HUES64 (cell line): ENCODE data around the gene TBX15.

Source experiments
- H3K27ac ChIP-seq: 2 replicates; pipeline ENCODE4 v1.7.0; 2013; ENCODE audit warnings: low read depth, low read length, inconsistent platforms
- H3K27me3 ChIP-seq: 2 replicates; pipeline ENCODE4 v1.6.1; 2013; ENCODE audit warnings: mild to moderate bottlenecking, low read length; ENCODE audit not compliant: insufficient read depth
- H3K36me3 ChIP-seq: 2 replicates; pipeline ENCODE4 v1.6.1; 2013; ENCODE audit warnings: mild to moderate bottlenecking, low read length; ENCODE audit not compliant: insufficient read depth
- H3K4me1 ChIP-seq: 2 replicates; pipeline ENCODE4 v1.6.1; 2013; ENCODE audit warnings: mild to moderate bottlenecking, low read length, moderate library complexity; ENCODE audit not compliant: insufficient read depth
- H3K4me3 ChIP-seq: 2 replicates; pipeline ENCODE4 v1.5.1; 2013; ENCODE audit warnings: mild to moderate bottlenecking, low read length, moderate library complexity
- H3K9ac ChIP-seq: 2 replicates; pipeline ENCODE4 v1.6.1; 2013; ENCODE audit warnings: mild to moderate bottlenecking, low read depth, low read length
- H3K9me3 ChIP-seq: 2 replicates; pipeline ENCODE4 v1.6.1; 2013; ENCODE audit warnings: low read depth, low read length; ENCODE audit not compliant: insufficient read depth
- WGBS: fragments of 150-250, 120-280 bp; methylation state at CpG from one replicate; pipeline ENCODE4 v1.1.7; 2013; ENCODE audit warnings: missing lambda C conversion rate; 5-methylcytosine and 5-hydroxymethylcytosine counted together

The TBX15 gene

GRCh38 chr1:118991448-118991847 lies 3.3 kb upstream of the TBX15 start:
- no peak overlapping the region for H3K4me3 ChIP-seq
- no peaks in the 10 kb centered on the region for H3K36me3 ChIP-seq
- 61% methylated on average over 4 of the region's 4 CpGs for WGBS
- no peaks in the 10 kb centered on the region for H3K9me3 ChIP-seq
- peaks cover 24% of the 10 kb centered on the region for H3K4me1 ChIP-seq
- H3K9ac ChIP-seq: no peak overlapping the region
- peaks cover 100% of the 10 kb centered on the region for H3K27me3 ChIP-seq
- H3K27ac ChIP-seq: no peak overlapping the region

GRCh38 chr1:118990513-118991152 lies 2.5 kb upstream of the TBX15 start:
- Histone ChIP-seq H3K4me1 (peaks cover 31% of the 10 kb centered on the region), H3K4me3 (peak overlapping the region; percentile 60; the same call in 1 of the 2 replicates), H3K9me3 (no peaks in the 10 kb centered on the region), H3K9ac (no peak overlapping the region), H3K27me3 (peaks cover 100% of the 10 kb centered on the region), H3K27ac (no peak overlapping the region), H3K36me3 (no peaks in the 10 kb centered on the region)
- WGBS: 84% methylated on average over 8 of the region's 8 CpGs

GRCh38 chr1:118989878-118990378 lies 1.8 kb upstream of the TBX15 start:
- Histone ChIP-seq H3K27me3 (peaks cover 100% of the 10 kb centered on the region), H3K9ac (no peak overlapping the region), H3K4me1 (peaks cover 38% of the 10 kb centered on the region), H3K27ac (no peak overlapping the region; the same call in 1 of the 2 replicates), H3K9me3 (no peaks in the 10 kb centered on the region), H3K4me3 (peak overlapping the region; percentile 60), H3K36me3 (no peaks in the 10 kb centered on the region)
- WGBS: 12% methylated on average over 22 of the region's 22 CpGs

- H3K27ac ChIP-seq: no peak overlapping the region; the same call in 1 of the 2 replicates
- H3K9ac ChIP-seq: no peak overlapping the region
- peaks cover 100% of the 10 kb centered on the region for H3K27me3 ChIP-seq
- peaks cover 41% of the 10 kb centered on the region for H3K4me1 ChIP-seq
- 3% methylated on average over 44 of the region's 44 CpGs for WGBS
- peak overlapping the region; percentile 60 for H3K4me3 ChIP-seq
- H3K9me3 ChIP-seq: no peaks in the 10 kb centered on the region
- H3K36me3 ChIP-seq: no peaks in the 10 kb centered on the region
Measured at GRCh38 chr1:118989006-118989815, 1.1 kb upstream of the TBX15 start.

- peaks cover 41% of the 10 kb centered on the region for H3K4me1 ChIP-seq
- H3K27ac ChIP-seq: no peak overlapping the region
- WGBS: under 1% methylated on average over 65 of the region's 65 CpGs
- H3K9me3 ChIP-seq: no peaks in the 10 kb centered on the region
- H3K4me3 ChIP-seq: peak overlapping the region; percentile 60
- H3K36me3 ChIP-seq: no peaks in the 10 kb centered on the region
- peaks cover 100% of the 10 kb centered on the region for H3K27me3 ChIP-seq
- peak overlapping the region; percentile 41; the same call in 1 of the 2 replicates for H3K9ac ChIP-seq
Measured at GRCh38 chr1:118987468-118988185, 516 bp downstream of the TBX15 start.

GRCh38 chr1:118986555-118987467 lies 1.3 kb downstream of the TBX15 start:
- Histone ChIP-seq H3K27me3 (peaks cover 100% of the 10 kb centered on the region), H3K4me1 (peaks cover 41% of the 10 kb centered on the region), H3K9me3 (no peaks in the 10 kb centered on the region), H3K9ac (peak overlapping the region; percentile 41; the same call in 1 of the 2 replicates), H3K27ac (no peak overlapping the region), H3K4me3 (peak overlapping the region; percentile 60), H3K36me3 (no peaks in the 10 kb centered on the region)
- 3% methylated on average over 42 of the region's 42 CpGs for WGBS

GRCh38 chr1:118985640-118986554 lies 2.2 kb downstream of the TBX15 start:
- Histone ChIP-seq H3K9me3 (no peaks in the 10 kb centered on the region), H3K27me3 (peaks cover 100% of the 10 kb centered on the region), H3K9ac (no peak overlapping the region), H3K4me3 (peak overlapping the region; percentile 60), H3K36me3 (no peaks in the 10 kb centered on the region), H3K4me1 (peaks cover 36% of the 10 kb centered on the region), H3K27ac (no peak overlapping the region)
- whole genome bisulfite sequencing: 28% methylated on average over 34 of the region's 34 CpGs

- Histone ChIP-seq H3K4me1 (peaks cover 31% of the 10 kb centered on the region), H3K36me3 (no peaks in the 10 kb centered on the region), H3K4me3 (peak overlapping the region; percentile 20), H3K9ac (no peak overlapping the region), H3K9me3 (no peaks in the 10 kb centered on the region), H3K27ac (no peak overlapping the region), H3K27me3 (peaks cover 100% of the 10 kb centered on the region)
- WGBS: 51% methylated on average over 48 of the region's 48 CpGs
Measured at GRCh38 chr1:118984722-118985639, 3.2 kb downstream of the TBX15 start.

- no peaks in the 10 kb centered on the region for H3K36me3 ChIP-seq
Measured at GRCh38 chr1:118984086-118984721, 3.9 kb downstream of the TBX15 start.

More at GRCh38 chr1:118984086-118984721, 3.9 kb downstream of the TBX15 start:
- WGBS: 53% methylated on average over 43 of the region's 43 CpGs
- Histone ChIP-seq H3K27ac (no peak overlapping the region), H3K9me3 (no peaks in the 10 kb centered on the region), H3K4me3 (peak overlapping the region; percentile 20; the same call in 1 of the 2 replicates), H3K27me3 (peaks cover 100% of the 10 kb centered on the region), H3K9ac (no peak overlapping the region), H3K4me1 (peaks cover 25% of the 10 kb centered on the region)
